Body of pancreas (tissue), 4 donors: ENCODE data around the gene DDX1. TPM values are rescaled to one million over a fixed set of nuclear protein-coding genes. Genes with fewer than 3 reads are reported as not detected.

ENCODE experiments used
- ATAC-seq: fragments of 150-250 bp; one replicate; pipeline ENCODE4 v1.9.1; 2016
- DNase-seq, 4 donors: peaks; one replicate each; pipeline ENCODE4 v3.0.0-alpha.2; 2019
- H3K27ac ChIP-seq, 4 donors: fragments of 200-600 bp; sonication (generic); 1 replicate in 3 of 4; 2 replicates in 1 of 4; pipeline versions ENCODE4 v1.5.1 to v1.6.1; 2016 to 2019; ENCODE audit warnings: mild to moderate bottlenecking in 1 of 4, mixed read lengths in 1 of 4, moderate library complexity in 1 of 4
- H3K27me3 ChIP-seq, 2 donors: fragments of 200-600 bp; sonication (generic); one replicate each; pipeline ENCODE4 v1.6.0; 2016; ENCODE audit warnings: mild to moderate bottlenecking in 1 of 2
- H3K36me3 ChIP-seq, 2 donors: fragments of 200-600 bp; sonication (generic); replicated peaks in 1 of 2; 2 replicates each; pipeline ENCODE4 v1.5.1; 2016; ENCODE audit warnings: low read depth in 2 of 2; ENCODE audit not compliant: insufficient read depth in 1 of 2
- H3K4me1 ChIP-seq: fragments of 200-600 bp; sonication (generic); one replicate; pipeline ENCODE4 v1.6.0; 2016
- H3K4me3 ChIP-seq, 2 donors: fragments of 200-600 bp; sonication (generic); 1 replicate in 1 of 2; 2 replicates in 1 of 2; pipeline ENCODE4 v1.5.1; 2016 to 2019
- H3K9me3 ChIP-seq, 3 donors: fragments of 200-600 bp; sonication (generic); 1 replicate in 2 of 3; 2 replicates in 1 of 3; pipeline ENCODE4 v1.5.1; 2016
- POLR2A ChIP-seq, 3 donors: fragments of 450-650 bp; IDR thresholded peaks; one replicate each; pipeline ENCODE4 v1.6.1; 2016; ENCODE audit warnings: antibody characterized with exemption in 3 of 3, mild to moderate bottlenecking in 2 of 3
- WGBS, 2 donors: methylation state at CpG; one replicate each; pipeline ENCODE4 v1.1.5; 2017; 5-methylcytosine and 5-hydroxymethylcytosine counted together
- intact Hi-C: fragments of 100-400 bp; cut with DNase I; formaldehyde crosslinking; loops from one replicate; pipeline ENCODE4 v1.15.1; 2023
- total RNA-seq, 2 donors: library from RNA; depleted of rRNA; stranded (reverse); fragments of >200 nt; gene quantifications; one replicate each; pipeline ENCODE4 v1.1.0, GENCODE V29; 2016
- TF ChIP-seq, protein P1 (sequence below), 7 experiments: fragments of 450-650 bp in 4 of 7; fragments of 200-600 bp in 3 of 7; sonication (generic) in 3 of 7; IDR thresholded peaks; one replicate each; pipeline ENCODE4 v1.5.1; 2016 to 2019; ENCODE audit warnings: antibody characterized with exemption in 7 of 7

Gene DDX1
- total RNA-seq, 2 donors from 2014 or later, result 35.3 to 61.3 TPM

DNA sequence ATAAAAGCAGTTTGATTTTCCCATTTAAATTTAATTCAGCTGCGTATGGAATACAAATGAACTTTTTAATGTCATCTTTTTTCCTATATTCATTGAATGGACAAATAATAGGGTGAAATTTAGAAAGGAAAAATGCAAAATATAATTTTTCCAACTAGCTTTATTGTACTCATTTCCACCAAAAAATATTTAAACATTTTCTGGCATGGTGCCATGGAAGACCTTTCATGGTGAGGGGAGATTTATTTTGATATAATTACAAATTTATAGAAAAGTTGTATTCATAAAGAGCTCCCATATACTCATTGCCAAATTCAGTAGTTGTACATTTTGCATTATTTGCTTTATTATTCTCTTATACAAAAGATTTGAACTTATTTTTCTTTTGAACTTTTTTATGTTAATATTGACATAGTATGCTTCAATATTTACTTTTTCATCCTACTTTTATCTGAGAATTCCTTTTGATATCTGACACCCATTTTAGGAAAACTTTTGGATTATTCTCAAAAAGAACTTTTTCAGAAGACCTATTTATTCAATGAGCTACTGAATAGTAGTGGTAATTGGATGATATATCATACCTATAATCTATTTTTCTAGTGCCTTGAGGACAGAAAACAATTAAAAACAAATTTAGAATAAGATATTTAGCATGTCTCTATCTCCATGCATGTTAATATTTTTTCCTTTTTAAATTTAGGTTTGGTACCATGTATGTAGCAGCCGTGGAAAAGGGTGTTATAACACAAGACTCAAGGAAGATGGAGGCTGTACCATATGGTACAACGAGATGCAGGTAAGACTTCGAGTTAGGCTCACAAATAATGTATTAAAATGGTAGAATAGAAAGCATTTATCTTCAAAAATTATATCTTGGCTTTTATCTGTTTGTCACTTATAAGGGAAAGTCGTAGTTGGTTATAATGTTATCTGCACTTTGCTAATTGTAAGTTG is 37.5 kb downstream of the DDX1 start:
- ATAC-seq (no peak), DNase-seq (no peak)
- intact Hi-C loops, result no loop called here
- TF ChIP-seq, protein P1, sequence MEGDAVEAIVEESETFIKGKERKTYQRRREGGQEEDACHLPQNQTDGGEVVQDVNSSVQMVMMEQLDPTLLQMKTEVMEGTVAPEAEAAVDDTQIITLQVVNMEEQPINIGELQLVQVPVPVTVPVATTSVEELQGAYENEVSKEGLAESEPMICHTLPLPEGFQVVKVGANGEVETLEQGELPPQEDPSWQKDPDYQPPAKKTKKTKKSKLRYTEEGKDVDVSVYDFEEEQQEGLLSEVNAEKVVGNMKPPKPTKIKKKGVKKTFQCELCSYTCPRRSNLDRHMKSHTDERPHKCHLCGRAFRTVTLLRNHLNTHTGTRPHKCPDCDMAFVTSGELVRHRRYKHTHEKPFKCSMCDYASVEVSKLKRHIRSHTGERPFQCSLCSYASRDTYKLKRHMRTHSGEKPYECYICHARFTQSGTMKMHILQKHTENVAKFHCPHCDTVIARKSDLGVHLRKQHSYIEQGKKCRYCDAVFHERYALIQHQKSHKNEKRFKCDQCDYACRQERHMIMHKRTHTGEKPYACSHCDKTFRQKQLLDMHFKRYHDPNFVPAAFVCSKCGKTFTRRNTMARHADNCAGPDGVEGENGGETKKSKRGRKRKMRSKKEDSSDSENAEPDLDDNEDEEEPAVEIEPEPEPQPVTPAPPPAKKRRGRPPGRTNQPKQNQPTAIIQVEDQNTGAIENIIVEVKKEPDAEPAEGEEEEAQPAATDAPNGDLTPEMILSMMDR (IDR thresholded peaks at IDR 0.05), result no peak
- no peak for TF ChIP-seq POLR2A (IDR thresholded peaks at IDR 0.05)
- H3K9me3 ChIP-seq, result no peaks in the 10 kb centered on the region
- H3K27ac ChIP-seq, result no peak overlapping the region
- H3K27me3 ChIP-seq, result no peaks in the 10 kb centered on the region
- no peak overlapping the region for H3K4me3 ChIP-seq
- WGBS, 2 donors, result 86% methylated on average over 5 of the region's 5 CpGs
- H3K36me3 ChIP-seq, result peaks cover 15 to 25% of the 10 kb centered on the region in 2 donors
- H3K4me1 ChIP-seq, result peaks cover 13% of the 10 kb centered on the region

DNA sequence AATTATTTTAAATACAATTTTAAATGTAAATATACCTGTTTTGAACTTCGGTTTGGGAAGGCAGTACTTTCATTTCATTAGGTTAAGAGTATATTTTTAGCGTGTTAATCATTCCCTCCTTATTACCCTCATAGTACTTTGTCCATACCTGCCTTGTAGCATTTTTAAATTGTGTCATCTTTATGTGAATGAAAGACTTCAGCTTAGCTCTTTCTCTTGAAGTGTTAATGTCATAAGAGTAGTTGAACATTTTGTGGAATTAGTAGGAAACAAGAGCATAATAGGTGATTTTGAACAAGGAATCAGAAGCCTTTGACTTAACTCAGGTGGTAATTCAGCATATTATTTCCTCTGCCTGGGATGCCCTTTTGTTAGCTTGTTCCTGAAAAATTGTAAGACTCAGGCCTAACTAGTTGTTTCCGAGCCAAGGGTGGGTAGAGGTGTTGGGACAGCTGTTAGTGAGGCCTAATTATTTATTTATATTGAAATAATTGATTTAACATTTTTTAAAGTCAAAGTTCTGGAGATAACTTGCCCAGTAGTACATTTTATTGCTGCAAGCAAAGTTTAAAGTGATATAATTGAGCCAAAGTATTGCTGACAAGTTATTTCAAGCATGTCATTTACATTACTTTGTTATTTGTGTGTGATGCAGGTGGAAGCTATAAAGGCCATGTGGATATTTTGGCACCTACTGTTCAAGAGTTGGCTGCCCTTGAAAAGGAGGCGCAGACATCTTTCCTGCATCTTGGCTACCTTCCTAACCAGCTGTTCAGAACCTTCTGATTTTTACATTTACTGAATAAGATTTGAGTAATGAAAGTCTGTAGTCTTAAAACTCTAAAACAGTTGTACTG is 38.7 kb downstream of the DDX1 start:
- Histone ChIP-seq H3K27ac (no peak overlapping the region), H3K36me3 (peaks cover 9 to 18% of the 10 kb centered on the region in 2 donors), H3K4me1 (peaks cover 13% of the 10 kb centered on the region), H3K4me3 (no peak overlapping the region), H3K27me3 (no peaks in the 10 kb centered on the region), H3K9me3 (no peaks in the 10 kb centered on the region)
- intact Hi-C loops, result no loop called here
- ATAC-seq (no peak), DNase-seq (no peak)
- TF ChIP-seq, protein P1 (IDR thresholded peaks at IDR 0.05), result no peak
- TF ChIP-seq POLR2A (IDR thresholded peaks at IDR 0.05), result no peak
- 60 to 61% methylated on average over 4 of the region's 4 CpGs for WGBS, 2 donors

DNA sequence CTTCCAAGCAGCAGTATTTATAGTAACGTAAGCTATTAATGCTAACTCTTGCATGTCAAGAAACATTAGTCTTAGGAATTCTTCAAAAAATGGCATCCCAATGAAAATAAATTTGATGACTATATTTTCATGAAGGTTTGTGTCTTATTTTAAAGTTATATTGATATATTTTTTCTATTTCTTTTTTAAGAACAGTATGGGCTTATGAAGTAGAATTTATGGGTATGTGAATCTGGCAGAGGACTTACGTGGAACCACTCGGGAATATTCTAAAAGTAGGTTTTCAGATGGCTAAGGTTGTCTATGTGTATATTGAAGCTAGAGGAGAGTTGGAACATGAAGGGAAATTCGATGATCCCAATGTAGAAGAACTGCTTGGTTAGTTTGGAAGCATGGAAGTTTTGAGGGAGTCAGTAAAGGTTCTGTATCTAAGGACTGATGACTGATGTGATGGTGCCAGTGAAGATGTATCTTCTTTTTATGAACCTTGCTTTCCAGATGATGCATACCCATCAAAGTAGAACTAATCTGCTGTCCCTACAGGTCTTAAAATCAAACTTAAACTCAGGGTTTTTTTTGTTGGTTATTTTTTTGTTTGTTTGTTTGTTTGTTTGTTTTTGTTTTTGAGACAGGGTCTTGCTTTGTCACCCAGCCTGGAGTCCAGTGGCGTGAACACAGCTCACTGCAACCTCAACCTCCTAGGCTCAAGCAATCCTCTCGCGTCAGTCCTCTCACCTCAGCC is 39.5 kb downstream of the DDX1 start:
- Histone ChIP-seq H3K27ac (no peak overlapping the region), H3K4me3 (no peak overlapping the region), H3K36me3 (peaks cover 9 to 18% of the 10 kb centered on the region in 2 donors), H3K27me3 (no peaks in the 10 kb centered on the region), H3K9me3 (no peaks in the 10 kb centered on the region), H3K4me1 (peaks cover 13% of the 10 kb centered on the region)
- no peak for TF ChIP-seq POLR2A (IDR thresholded peaks at IDR 0.05)
- TF ChIP-seq, protein P1 (IDR thresholded peaks at IDR 0.05), result no peak
- DNase-seq, result no peak
- no peak for ATAC-seq
- intact Hi-C loops, result no loop called here
- WGBS, 2 donors, result 88 to 93% methylated on average over 7 of the region's 7 CpGs

DNA sequence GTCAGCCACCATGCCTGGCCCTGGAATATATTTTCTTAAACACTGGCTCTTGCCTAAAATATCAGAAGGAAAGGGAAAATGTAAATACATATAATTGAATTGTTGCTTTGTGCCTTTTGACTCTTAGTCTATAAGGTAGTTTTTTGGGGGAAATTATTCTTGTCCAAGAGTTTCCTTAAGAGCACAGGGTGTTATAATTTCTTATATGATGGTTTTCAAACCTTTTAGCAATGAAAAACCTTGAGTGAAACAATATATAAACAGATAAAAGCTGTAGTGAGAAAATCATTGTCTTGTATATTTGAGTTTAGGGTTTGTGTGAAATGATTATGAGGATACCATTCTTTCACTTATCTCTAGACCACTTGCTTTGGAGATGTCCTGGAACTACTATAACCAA is 40.2 kb downstream of the DDX1 start:
- Histone ChIP-seq H3K27ac (no peak overlapping the region), H3K4me3 (no peak overlapping the region), H3K9me3 (no peaks in the 10 kb centered on the region), H3K27me3 (no peaks in the 10 kb centered on the region), H3K36me3 (peaks cover 9 to 18% of the 10 kb centered on the region in 2 donors), H3K4me1 (peaks cover 13% of the 10 kb centered on the region)
- intact Hi-C loops, result no loop called here
- TF ChIP-seq, protein P1 (IDR thresholded peaks at IDR 0.05), result no peak
- TF ChIP-seq POLR2A (IDR thresholded peaks at IDR 0.05), result no peak
- no peak for DNase-seq
- ATAC-seq, result no peak
